OCI-LY1 (cell line): ENCODE results near the gene SMAD3.

ENCODE experiments used
- H2AFZ ChIP-seq: fragments of 200-600 bp; sonication (generic), shearing (Covaris generic); 2 replicates; pipeline ENCODE4 v1.6.0; 2014; ENCODE audit warnings: antibody characterized with exemption, mild to moderate bottlenecking, low read length
- H3F3A ChIP-seq: fragments of 200-600 bp; sonication (generic), shearing (Covaris generic); 2 replicates; pipeline ENCODE4 v1.6.0; 2014; ENCODE audit warnings: mild to moderate bottlenecking, antibody characterized with exemption, low read length, moderate library complexity; ENCODE audit not compliant: insufficient read depth
- H3K27ac ChIP-seq: fragments of 200-600 bp; sonication (generic); 2 replicates; pipeline ENCODE4 v1.5.1; 2014; ENCODE audit warnings: low read length, mixed run types, mild to moderate bottlenecking, low read depth; ENCODE audit not compliant: poor library complexity, severe bottlenecking
- H3K27me3 ChIP-seq: fragments of 200-600 bp; sonication (generic); 2 replicates; pipeline ENCODE4 v1.6.0; 2014; ENCODE audit warnings: antibody characterized with exemption, mild to moderate bottlenecking, low read length, moderate library complexity; ENCODE audit not compliant: insufficient read depth
- H3K36me3 ChIP-seq: fragments of 200-600 bp; sonication (generic); 2 replicates; pipeline ENCODE4 v1.6.1; 2014; ENCODE audit warnings: mild to moderate bottlenecking, antibody characterized with exemption, low read length, moderate library complexity, mixed read lengths; ENCODE audit not compliant: insufficient read depth
- H3K4me1 ChIP-seq: fragments of 200-600 bp; sonication (generic); 2 replicates; pipeline ENCODE4 v1.5.1; 2014; ENCODE audit warnings: mild to moderate bottlenecking, low read length, moderate library complexity; ENCODE audit not compliant: insufficient read depth, severe bottlenecking
- H3K4me2 ChIP-seq: fragments of 200-600 bp; sonication (generic), shearing (Covaris generic); 2 replicates; pipeline ENCODE4 v1.6.1; 2014; ENCODE audit warnings: low read length
- H3K4me3 ChIP-seq: fragments of 200-600 bp; sonication (generic); 2 replicates; pipeline ENCODE4 v1.5.1; 2014; ENCODE audit warnings: low read length, low read depth, mild to moderate bottlenecking, mixed read lengths; ENCODE audit not compliant: poor library complexity, severe bottlenecking
- H3K79me2 ChIP-seq: fragments of 200-600 bp; shearing (Covaris generic); 2 replicates; pipeline ENCODE4 v1.6.1; 2016; ENCODE audit warnings: mixed run types, low read length, mixed read lengths; ENCODE audit not compliant: insufficient read depth
- H3K9ac ChIP-seq: fragments of 200-600 bp; sonication (generic), shearing (Covaris generic); 2 replicates; pipeline ENCODE4 v1.6.1; 2014; ENCODE audit warnings: mild to moderate bottlenecking, low read length, mixed read lengths
- H3K9me2 ChIP-seq: fragments of 200-600 bp; sonication (generic), shearing (Covaris generic); 2 replicates; pipeline ENCODE4 v1.6.1; 2014; ENCODE audit warnings: low read depth, mild to moderate bottlenecking, low read length, mixed read lengths
- H3K9me3 ChIP-seq: fragments of 200-600 bp; shearing (Covaris generic); 2 replicates; pipeline ENCODE4 v1.6.1; 2014; ENCODE audit warnings: low read length, mixed read lengths
- H4K20me1 ChIP-seq: fragments of 200-600 bp; sonication (generic), shearing (Covaris generic); 2 replicates; pipeline ENCODE4 v1.6.0; 2016; ENCODE audit warnings: mild to moderate bottlenecking, low read length; ENCODE audit not compliant: insufficient read depth
- EZH2 ChIP-seq: fragments of 200-600 bp; sonication (generic), shearing (Covaris generic); IDR thresholded peaks from 2 replicates; pipeline ENCODE4 v1.8.0; 2017; ENCODE audit warnings: borderline replicate concordance, mixed run types, mild to moderate bottlenecking, antibody characterized with exemption, low read length, moderate library complexity, mixed read lengths
- TF ChIP-seq, protein P1 (sequence below): fragments of 200-600 bp; sonication (generic), shearing (Covaris generic); IDR thresholded peaks from 2 replicates; pipeline ENCODE4 v1.5.1; 2017; ENCODE audit warnings: mild to moderate bottlenecking, antibody characterized with exemption, low read length, moderate library complexity, mixed read lengths

Gene SMAD3

DNA sequence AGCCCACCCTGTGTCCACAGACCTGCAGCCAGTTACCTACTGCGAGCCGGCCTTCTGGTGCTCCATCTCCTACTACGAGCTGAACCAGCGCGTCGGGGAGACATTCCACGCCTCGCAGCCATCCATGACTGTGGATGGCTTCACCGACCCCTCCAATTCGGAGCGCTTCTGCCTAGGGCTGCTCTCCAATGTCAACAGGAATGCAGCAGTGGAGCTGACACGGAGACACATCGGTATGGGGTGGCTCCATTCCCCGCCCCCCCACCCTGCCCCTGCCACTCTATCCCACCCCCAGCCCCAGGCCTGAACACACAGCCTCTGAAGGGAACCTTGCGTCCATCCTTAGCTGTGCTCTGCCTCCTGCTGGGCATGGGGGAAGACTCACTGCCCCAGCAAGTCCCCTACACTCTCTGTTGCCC is 115.8 kb downstream of the SMAD3 start:
- H3F3A ChIP-seq: no peaks in the 10 kb centered on the region
- TF ChIP-seq EZH2: no peak
- TF ChIP-seq, protein P1, sequence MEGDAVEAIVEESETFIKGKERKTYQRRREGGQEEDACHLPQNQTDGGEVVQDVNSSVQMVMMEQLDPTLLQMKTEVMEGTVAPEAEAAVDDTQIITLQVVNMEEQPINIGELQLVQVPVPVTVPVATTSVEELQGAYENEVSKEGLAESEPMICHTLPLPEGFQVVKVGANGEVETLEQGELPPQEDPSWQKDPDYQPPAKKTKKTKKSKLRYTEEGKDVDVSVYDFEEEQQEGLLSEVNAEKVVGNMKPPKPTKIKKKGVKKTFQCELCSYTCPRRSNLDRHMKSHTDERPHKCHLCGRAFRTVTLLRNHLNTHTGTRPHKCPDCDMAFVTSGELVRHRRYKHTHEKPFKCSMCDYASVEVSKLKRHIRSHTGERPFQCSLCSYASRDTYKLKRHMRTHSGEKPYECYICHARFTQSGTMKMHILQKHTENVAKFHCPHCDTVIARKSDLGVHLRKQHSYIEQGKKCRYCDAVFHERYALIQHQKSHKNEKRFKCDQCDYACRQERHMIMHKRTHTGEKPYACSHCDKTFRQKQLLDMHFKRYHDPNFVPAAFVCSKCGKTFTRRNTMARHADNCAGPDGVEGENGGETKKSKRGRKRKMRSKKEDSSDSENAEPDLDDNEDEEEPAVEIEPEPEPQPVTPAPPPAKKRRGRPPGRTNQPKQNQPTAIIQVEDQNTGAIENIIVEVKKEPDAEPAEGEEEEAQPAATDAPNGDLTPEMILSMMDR: peak; percentile 32; the same call in 1 of the 2 replicates
- no peaks in the 10 kb centered on the region for H3K79me2 ChIP-seq
- no peaks in the 10 kb centered on the region for H3K27me3 ChIP-seq
- H4K20me1 ChIP-seq: no peaks in the 10 kb centered on the region
- H3K4me1 ChIP-seq: peaks cover 13% of the 10 kb centered on the region
- no peak overlapping the region for H2AFZ ChIP-seq
- no peaks in the 10 kb centered on the region for H3K9me3 ChIP-seq
- no peak overlapping the region for H3K9ac ChIP-seq
- H3K4me3 ChIP-seq: no peak overlapping the region
- H3K9me2 ChIP-seq: no peaks in the 10 kb centered on the region
- no peak overlapping the region for H3K27ac ChIP-seq
- H3K36me3 ChIP-seq: peaks cover 68% of the 10 kb centered on the region
- no peak overlapping the region for H3K4me2 ChIP-seq

DNA sequence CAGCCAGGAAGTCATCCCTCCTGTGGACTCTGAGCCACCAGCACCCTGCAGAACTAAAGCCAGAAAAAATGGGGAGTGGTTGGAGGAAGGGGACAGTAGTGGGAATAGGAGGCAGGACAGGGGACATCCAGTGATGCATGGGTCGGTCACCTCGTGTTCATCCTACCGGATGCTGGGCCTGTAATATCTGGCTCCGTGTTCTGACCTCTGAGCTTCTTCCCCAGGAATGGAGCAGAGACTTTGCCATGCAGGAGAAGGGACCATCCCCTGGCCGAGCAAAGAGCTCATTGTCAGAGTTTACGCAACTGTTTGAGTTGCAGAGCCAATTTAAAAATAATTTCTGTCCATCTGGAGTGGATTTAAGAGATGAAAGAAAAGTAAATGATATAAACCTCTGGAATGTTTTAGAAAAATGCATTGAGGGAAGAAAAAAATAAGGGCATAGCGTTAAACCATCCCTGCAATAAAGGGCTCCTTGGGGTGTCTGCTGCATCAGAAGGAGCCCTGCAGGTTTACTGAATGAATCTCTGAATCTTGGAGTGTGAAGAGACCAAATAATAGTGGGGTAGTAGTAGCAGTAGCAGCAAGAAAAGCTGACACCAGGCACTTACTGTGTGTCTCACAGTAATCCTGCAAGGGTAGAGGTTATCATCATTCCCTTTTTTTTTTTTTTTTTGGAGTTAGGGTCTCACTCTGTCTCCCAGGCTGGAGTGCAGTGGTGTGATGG is 118.2 kb downstream of the SMAD3 start:
- Histone ChIP-seq H3K4me2 (no peak overlapping the region), H3F3A (no peaks in the 10 kb centered on the region), H3K4me1 (peaks cover 14% of the 10 kb centered on the region), H2AFZ (no peak overlapping the region), H3K36me3 (peaks cover 75% of the 10 kb centered on the region), H3K79me2 (no peaks in the 10 kb centered on the region), H4K20me1 (no peaks in the 10 kb centered on the region), H3K27ac (no peak overlapping the region), H3K9me3 (no peaks in the 10 kb centered on the region), H3K27me3 (no peaks in the 10 kb centered on the region), H3K9me2 (no peaks in the 10 kb centered on the region), H3K4me3 (no peak overlapping the region), H3K9ac (no peak overlapping the region)
- no peak for TF ChIP-seq EZH2
- TF ChIP-seq, protein P1: no peak

DNA sequence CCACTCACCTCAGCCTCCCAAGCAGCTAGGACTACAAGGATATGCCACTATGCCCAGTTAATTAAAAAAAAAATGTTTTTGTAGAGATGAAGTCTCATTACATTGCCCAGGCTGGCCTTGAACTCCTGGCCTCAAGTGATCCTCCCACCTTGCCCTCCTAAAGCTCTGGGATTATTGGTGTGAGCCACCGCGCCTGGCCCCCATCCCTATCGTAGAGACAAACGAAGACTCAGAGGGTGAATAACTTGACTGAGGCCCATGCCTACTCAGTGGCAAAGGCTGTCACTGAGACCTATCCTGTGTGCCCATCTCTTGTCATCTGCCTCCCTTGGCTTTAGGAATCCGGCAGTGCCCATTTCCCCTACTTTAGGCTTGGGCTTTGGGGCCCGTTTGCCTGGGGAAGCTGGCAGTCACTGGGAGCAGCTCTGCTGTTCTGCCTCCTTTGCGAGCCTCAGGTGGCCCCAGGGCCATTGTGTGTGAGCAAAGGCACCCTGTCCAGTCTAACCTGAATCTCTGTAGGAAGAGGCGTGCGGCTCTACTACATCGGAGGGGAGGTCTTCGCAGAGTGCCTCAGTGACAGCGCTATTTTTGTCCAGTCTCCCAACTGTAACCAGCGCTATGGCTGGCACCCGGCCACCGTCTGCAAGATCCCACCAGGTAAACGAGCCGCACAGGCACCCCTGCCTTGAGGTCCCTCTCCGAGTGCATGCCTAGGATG is 119.0 kb downstream of the SMAD3 start:
- peaks cover 14% of the 10 kb centered on the region for H3K4me1 ChIP-seq
- no peak overlapping the region for H3K27ac ChIP-seq
- H4K20me1 ChIP-seq: no peaks in the 10 kb centered on the region
- H3K9me2 ChIP-seq: no peaks in the 10 kb centered on the region
- peaks cover 76% of the 10 kb centered on the region for H3K36me3 ChIP-seq
- no peaks in the 10 kb centered on the region for H3K79me2 ChIP-seq
- no peak overlapping the region for H3K4me2 ChIP-seq
- H3K9me3 ChIP-seq: no peaks in the 10 kb centered on the region
- no peaks in the 10 kb centered on the region for H3F3A ChIP-seq
- no peak overlapping the region for H2AFZ ChIP-seq
- no peak for TF ChIP-seq EZH2
- TF ChIP-seq, protein P1: no peak
- H3K4me3 ChIP-seq: no peak overlapping the region
- no peak overlapping the region for H3K9ac ChIP-seq
- H3K27me3 ChIP-seq: no peaks in the 10 kb centered on the region
